GM21423 (cell line): Measurements from ENCODE around the gene FAM120A.
"Not testable (repeated sequence)": the region's sequence is repeated elsewhere in the genome, so short reads cannot be mapped to it uniquely, and the experiment has no call there.

ENCODE experiments used
- ATAC-seq: cut with Tn5 transposase; IDR thresholded peaks from one replicate; pipeline ENCODE4 v1.9.1; 2021; ENCODE audit warnings: mild to moderate bottlenecking, moderate library complexity; ENCODE audit not compliant: unreplicated experiment

FAM120A gene

DNA sequence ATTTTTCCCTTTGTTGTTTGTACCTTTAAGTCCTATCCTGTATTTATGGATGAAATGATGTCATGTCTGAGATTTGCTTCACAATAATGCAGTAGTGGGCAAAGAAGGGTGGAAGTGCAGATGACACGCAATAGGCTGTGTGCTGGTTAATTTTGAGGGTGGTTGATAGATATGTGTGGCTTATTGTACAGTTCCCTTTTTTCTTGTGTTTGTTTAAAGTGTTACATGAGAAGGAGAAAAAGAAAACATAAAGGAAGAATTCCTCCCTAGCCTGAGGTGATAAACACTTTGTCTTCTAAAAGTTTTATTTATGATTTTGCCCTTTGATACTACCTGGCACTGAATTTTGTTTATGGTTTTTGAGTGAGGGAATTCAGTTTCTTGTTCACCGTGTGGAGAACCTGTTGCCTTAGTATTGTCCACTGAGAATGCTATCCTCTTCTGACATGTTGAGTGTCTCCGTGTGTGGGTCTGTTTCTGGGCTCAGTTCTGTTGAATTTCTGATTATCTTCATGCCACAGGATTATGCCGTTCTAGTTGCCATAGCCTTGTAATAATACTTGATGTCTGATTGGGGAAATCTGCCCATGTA, 54.2 kb downstream of the FAM120A start:
- no peak for ATAC-seq

GRCh38 chr9:93507768-93508167, 56.3 kb downstream of the FAM120A start:
- no peak for ATAC-seq

DNA sequence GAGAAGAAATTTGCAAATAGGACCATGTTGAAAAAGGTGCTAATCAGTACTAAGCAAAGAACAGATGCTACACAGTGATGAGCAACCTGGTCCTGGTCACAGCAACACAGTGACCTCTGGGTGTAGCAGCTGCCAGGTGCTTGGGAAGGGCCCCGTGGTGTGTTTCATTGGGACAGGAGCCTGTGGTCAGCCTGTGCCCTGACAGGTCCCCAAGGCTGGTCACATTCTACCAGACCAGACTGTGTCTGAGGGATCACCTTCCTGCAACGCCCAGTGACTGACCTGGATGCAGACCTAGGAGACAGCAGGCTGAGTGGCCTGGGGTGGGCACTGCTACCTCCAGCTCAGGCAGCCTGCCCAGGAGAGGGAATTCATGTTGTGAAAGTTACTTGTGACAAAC, 56.7 kb downstream of the FAM120A start:
- ATAC-seq, result no peak

GRCh38 chr9:93509084-93509483, 57.6 kb downstream of the FAM120A start:
- no peak for ATAC-seq

GRCh38 chr9:93510041-93510440, 58.6 kb downstream of the FAM120A start:
- ATAC-seq, result no peak

GRCh38 chr9:93511228-93511627, 59.7 kb downstream of the FAM120A start:
- not testable (repeated sequence) for ATAC-seq

- ATAC-seq, result not testable (repeated sequence)
These were observed 60.8 kb downstream of the FAM120A start for GRCh38 chr9:93512170-93512812.

GRCh38 chr9:93513606-93514005, 62.1 kb downstream of the FAM120A start:
- no peak for ATAC-seq

DNA sequence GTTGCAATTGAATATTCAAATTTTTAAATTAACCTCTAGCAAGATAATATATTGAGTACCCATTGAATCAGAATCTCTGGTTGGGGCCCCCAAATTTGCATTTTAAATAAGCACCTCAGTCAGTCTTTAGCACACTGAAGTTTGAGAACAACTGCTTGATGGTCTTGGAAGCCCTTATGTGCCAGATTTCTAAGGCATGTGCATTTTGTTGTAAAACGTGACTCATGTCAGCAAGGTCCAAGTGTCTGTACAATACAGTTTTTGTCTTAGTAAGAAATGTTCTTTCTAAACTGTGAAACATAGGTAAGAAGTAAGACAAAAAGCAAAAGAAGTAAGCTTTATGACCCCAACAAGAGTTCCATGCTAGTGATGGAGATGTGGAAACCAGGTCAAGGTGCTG, 65.8 kb downstream of the FAM120A start:
- ATAC-seq, result no peak

DNA sequence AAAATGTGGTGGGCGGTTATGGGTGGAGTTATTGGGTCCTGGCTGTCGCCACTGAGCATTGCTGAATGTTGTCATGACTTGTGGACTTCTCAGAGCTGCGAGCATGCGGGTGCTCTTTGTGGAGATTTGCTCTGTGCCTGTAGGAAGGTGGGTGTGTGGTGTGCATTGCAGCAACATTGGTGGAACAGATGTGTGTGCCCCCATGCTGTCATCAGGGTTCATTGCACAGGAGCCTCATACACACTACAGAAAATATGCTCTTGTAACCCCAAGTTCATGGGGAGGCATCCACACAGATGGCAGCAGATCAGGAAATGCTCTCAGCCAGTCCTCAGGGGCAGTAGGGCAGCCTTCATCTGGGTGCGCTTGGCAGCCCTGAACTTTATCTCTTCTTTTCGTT, 69.0 kb downstream of the FAM120A start:
- no peak for ATAC-seq

GRCh38 chr9:93522736-93523135, 71.3 kb downstream of the FAM120A start:
- no peak for ATAC-seq

DNA sequence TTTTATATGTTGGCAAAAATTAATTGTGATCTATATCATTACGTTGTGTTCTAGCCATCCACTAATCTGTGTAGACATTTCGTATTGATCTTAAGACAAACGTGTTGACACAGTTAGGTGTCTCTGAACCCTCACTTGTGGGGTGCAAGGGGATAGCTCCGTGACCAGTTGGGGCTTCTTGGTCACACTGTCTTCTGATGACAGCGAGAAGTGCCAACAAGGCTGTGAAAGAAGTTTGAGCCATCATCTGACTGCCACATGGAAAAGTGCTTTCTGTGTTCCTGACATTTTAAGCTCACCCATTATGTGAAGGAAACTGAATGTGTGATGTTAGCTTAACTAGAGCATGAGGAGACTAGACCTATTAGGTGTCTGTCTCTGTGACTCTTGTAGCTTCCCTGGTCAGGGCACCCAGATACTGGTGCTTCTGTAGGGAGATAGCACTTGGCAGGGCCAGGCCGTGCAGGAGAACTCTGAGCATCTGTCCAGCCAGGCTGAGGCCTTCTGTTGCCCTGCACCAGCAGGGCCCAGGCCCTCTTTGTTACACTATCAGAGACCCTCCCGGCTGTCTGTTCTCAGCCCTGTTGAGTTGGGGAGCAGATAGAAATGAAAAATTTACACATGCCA, 72.1 kb downstream of the FAM120A start:
- ATAC-seq, result no peak

- ATAC-seq, result no peak
These were observed 74.0 kb downstream of the FAM120A start for GRCh38 chr9:93525476-93525875.

DNA sequence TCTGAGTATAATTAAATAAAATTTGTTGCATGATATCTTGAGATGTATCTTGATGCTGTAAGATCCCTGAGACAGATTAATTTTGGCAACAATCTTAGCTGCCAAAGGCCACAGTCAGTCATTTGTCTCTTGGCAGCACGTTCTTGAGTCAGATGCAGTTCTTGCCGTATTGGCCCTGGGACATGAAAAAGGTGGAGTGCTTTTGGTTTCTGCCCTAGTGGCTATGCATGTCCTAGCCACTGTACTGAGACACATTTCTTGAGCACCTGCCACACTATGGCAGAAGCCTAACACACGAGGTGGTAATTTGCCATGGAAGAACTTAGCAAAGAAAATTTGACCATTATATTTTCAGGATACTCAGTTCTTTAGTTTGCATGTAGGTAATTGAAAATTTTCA, 79.9 kb downstream of the FAM120A start:
- no peak for ATAC-seq

- ATAC-seq, result no peak
These were observed 80.7 kb downstream of the FAM120A start for GRCh38 chr9:93532141-93532540.

DNA sequence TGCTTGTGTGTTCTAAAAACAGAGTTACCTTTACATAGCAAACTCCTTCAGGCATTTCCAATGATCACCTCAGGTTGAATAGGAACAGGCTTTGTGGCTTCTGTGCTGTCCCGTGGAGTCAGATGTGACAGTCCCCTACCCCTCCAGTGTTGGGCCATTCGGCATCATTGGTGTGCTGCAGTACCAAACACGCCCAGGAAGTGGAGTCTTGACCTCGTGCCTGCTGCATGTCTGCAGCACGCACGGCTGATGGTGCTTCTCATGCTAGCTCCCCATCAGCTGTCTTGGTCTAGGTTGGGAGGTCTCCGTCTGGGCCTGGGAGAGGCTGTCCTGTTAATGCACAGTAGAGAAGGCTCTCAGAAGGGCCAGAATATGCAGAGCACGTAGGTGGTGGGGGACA, 82.4 kb downstream of the FAM120A start:
- no peak for ATAC-seq

- ATAC-seq, result no peak
These were observed 84.7 kb downstream of the FAM120A start for GRCh38 chr9:93536167-93536566.

DNA sequence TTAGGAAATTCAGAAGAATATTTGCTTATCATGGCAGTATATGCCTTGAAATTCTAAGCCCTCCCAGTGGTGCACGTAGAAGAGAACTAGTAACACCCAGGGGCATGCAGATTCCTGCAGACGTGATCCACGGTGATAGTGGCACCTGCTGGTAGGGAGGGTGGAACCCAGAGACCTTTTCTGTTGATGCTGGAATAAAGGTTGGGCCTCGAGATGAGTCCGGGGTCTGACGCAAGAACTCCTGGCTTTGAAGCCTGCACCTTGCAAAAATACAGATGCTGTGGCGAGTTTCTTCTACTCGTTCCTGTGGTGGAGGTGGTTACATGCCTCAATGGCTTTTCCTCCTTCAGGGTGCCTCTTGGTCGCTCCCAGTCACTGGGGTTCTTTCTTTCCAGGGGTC, 85.4 kb downstream of the FAM120A start:
- no peak for ATAC-seq

GRCh38 chr9:93540305-93540704, 88.8 kb downstream of the FAM120A start:
- no peak for ATAC-seq

DNA sequence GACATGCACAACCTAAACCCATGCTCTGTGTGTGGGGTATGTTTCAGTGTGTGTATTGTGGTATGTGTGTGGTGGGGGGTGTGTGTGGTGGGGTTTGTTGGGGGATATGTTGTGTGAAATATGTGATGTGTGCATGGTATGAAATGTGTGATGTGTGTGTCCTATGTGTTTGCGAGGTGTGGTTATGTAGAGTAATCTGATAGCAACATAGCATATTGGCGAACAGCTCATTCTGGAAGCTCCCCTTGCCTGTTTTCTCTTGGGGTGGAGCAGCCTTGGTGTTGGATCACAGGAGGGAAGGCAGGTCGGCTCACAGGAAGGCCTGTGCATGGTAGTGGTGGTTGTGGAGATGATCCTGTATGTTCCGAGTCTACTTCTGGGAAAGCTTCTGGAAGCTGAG, 89.5 kb downstream of the FAM120A start:
- ATAC-seq, result no peak

DNA sequence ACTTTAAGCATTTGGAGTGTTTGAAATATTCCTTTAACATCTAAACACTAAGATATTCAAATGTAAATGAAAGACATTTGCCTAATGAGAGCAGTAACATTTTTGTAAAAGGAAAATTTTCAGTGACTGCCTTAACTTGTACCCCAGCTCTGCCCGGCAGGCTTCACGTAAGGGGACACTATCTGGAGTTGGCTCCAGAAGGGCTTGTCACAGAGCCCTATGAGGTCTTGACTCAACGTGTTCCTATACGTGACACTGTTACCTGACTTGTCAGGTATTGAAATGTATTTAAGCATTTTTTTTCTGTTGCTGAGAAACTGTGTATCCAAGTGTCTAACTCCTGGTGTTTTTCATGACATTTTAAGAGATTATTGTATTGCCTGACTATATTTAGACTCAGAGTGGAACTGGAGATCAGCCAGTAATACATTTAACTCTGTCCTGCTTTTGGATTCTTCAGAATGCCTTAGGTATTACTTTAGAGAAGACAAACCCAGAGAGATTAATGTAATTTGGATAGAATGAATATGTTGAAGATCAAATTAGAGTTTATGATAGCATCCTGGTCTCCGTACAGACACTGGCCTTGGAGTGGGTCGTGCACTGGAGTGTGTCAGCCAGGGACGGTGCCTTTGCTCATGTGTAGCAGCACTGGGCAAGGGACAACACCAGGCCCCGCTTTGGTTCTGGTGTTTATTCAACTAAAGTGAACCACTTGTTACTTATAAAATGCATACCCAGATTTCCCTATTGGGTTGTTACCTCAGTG, 90.3 kb downstream of the FAM120A start:
- no peak for ATAC-seq

- ATAC-seq, result no peak
These were observed 91.6 kb downstream of the FAM120A start for GRCh38 chr9:93543117-93543516.
